ENCODE results near the gene SFXN1.

GRCh38 chr5:175463641-175464040, 14.7 kb upstream of the SFXN1 start:
- TF ChIP-seq CTCF (IDR thresholded peaks at IDR 0.05; ENCODE audit: low read depth, low read length, missing input control) (no peak), MAX (IDR thresholded peaks at IDR 0.05) (no peak), ZBTB33 (IDR thresholded peaks at IDR 0.05) (no peak), REST (IDR thresholded peaks at IDR 0.05) (no peak), RAD21 (IDR thresholded peaks at IDR 0.05) (no peak), GABPA (IDR thresholded peaks at IDR 0.05 in 1 of 2, conservative IDR thresholded peaks at IDR 0.05 in 1 of 2) (no peak), JUND (IDR thresholded peaks at IDR 0.05) (no peak), FOXA2 (IDR thresholded peaks at IDR 0.05) (no peak), NR2F2 (IDR thresholded peaks at IDR 0.05) (no peak), ATF3 (IDR thresholded peaks at IDR 0.05) (no peak), TAF1 (conservative IDR thresholded peaks at IDR 0.05) (no peak)

Measured in liver (tissue), 3 donors.